H9 (cell line): ENCODE data around the gene SEL1L2. TPM values are rescaled to one million over a fixed set of nuclear protein-coding genes. Genes with fewer than 3 reads are reported as not detected.

Source experiments
- DNase-seq: peaks from one replicate; pipeline ENCODE4 v3.0.0-alpha.2; 2017
- H2AFZ ChIP-seq: one replicate; pipeline ENCODE4 v1.6.1; 2013; ENCODE audit warnings: mild to moderate bottlenecking, low read length, control low read depth, moderate library complexity
- H2AK5ac ChIP-seq: 2 replicates; pipeline ENCODE4 v1.6.1; 2013; ENCODE audit warnings: low read length, control low read depth, mixed read lengths; ENCODE audit not compliant: insufficient read length
- H2BK120ac ChIP-seq: one replicate; pipeline ENCODE4 v1.6.1; 2013; ENCODE audit warnings: low read depth, mild to moderate bottlenecking, low read length, control low read depth, inconsistent platforms; ENCODE audit not compliant: poor library complexity, severe bottlenecking
- H2BK12ac ChIP-seq: 2 replicates; pipeline ENCODE4 v1.6.1; 2013; ENCODE audit warnings: low read length, control low read depth, mixed read lengths, low read depth; ENCODE audit not compliant: insufficient read length
- H2BK15ac ChIP-seq: 2 replicates; pipeline ENCODE4 v1.6.1; 2013; ENCODE audit warnings: low read depth, low read length, control low read depth
- H2BK20ac ChIP-seq: one replicate; pipeline ENCODE4 v1.6.1; 2013; ENCODE audit warnings: low read depth, mild to moderate bottlenecking, low read length, control low read depth, inconsistent platforms; ENCODE audit not compliant: poor library complexity, severe bottlenecking
- H2BK5ac ChIP-seq: 2 replicates; pipeline ENCODE4 v1.6.1; 2013; ENCODE audit warnings: low read length, control low read depth, mixed read lengths; ENCODE audit not compliant: insufficient read length
- H3K14ac ChIP-seq: 2 replicates; pipeline ENCODE4 v1.6.1; 2013; ENCODE audit warnings: low read length, control low read depth; ENCODE audit not compliant: insufficient read depth
- H3K18ac ChIP-seq: 2 replicates; pipeline ENCODE4 v1.6.1; 2013; ENCODE audit warnings: low read depth, mild to moderate bottlenecking, mixed read lengths, low read length, control low read depth; ENCODE audit not compliant: insufficient read length
- H3K23ac ChIP-seq: 2 replicates; pipeline ENCODE4 v1.6.1; 2013; ENCODE audit warnings: low read length, control low read depth, mixed read lengths, low read depth; ENCODE audit not compliant: insufficient read length
- H3K23me2 ChIP-seq: 2 replicates; pipeline ENCODE4 v1.6.1; 2013; ENCODE audit warnings: low read depth, mild to moderate bottlenecking, mixed read lengths, low read length, control low read depth; ENCODE audit not compliant: insufficient read length, poor library complexity, severe bottlenecking
- H3K27ac ChIP-seq: 2 replicates; pipeline ENCODE4 v1.5.1; 2013; ENCODE audit warnings: low read length, control low read depth, mixed read lengths, low read depth; ENCODE audit not compliant: insufficient read length
- H3K27me3 ChIP-seq: 2 replicates; pipeline ENCODE4 v1.6.1; 2013; ENCODE audit warnings: low read length, control low read depth, inconsistent platforms; ENCODE audit not compliant: insufficient read depth
- H3K4ac ChIP-seq: 2 replicates; pipeline ENCODE4 v1.6.1; 2013; ENCODE audit warnings: low read depth, mild to moderate bottlenecking, control low read depth, inconsistent platforms, low read length, moderate library complexity
- H3K4me1 ChIP-seq: 2 replicates; pipeline ENCODE4 v1.6.1; 2013; ENCODE audit warnings: low read length, control low read depth, inconsistent platforms; ENCODE audit not compliant: insufficient read depth
- H3K4me2 ChIP-seq: 2 replicates; pipeline ENCODE4 v1.6.1; 2013; ENCODE audit warnings: low read length, control low read depth, mixed read lengths; ENCODE audit not compliant: insufficient read length, insufficient read depth
- H3K56ac ChIP-seq: 2 replicates; pipeline ENCODE4 v1.6.1; 2013; ENCODE audit warnings: low read depth, mild to moderate bottlenecking, mixed read lengths, low read length, control low read depth; ENCODE audit not compliant: insufficient read length
- H3K79me1 ChIP-seq: 2 replicates; pipeline ENCODE4 v1.6.1; 2013; ENCODE audit warnings: low read depth, mild to moderate bottlenecking, moderate library complexity, low read length, control low read depth, inconsistent platforms; ENCODE audit not compliant: insufficient read depth, poor library complexity, severe bottlenecking
- H3K79me2 ChIP-seq: 2 replicates; pipeline ENCODE4 v1.6.1; 2013; ENCODE audit warnings: low read length, control low read depth, inconsistent platforms; ENCODE audit not compliant: insufficient read depth
- H3K9ac ChIP-seq: 2 replicates; pipeline ENCODE4 v1.6.1; 2013; ENCODE audit warnings: low read length, control low read depth, mixed read lengths; ENCODE audit not compliant: insufficient read length; ENCODE audit errors: extremely low read depth
- H3K9me3 ChIP-seq: one replicate; pipeline ENCODE4 v1.6.1; 2013; ENCODE audit warnings: low read depth, low read length, inconsistent platforms; ENCODE audit not compliant: control insufficient read depth
- H3T11ph ChIP-seq: one replicate; pipeline ENCODE4 v1.6.1; 2013; ENCODE audit warnings: mild to moderate bottlenecking, low read length, control low read depth, inconsistent platforms
- H4K20me1 ChIP-seq: one replicate; pipeline ENCODE4 v1.6.1; 2013; ENCODE audit not compliant: control insufficient read depth, insufficient read length, insufficient read depth
- H4K5ac ChIP-seq: 2 replicates; pipeline ENCODE4 v1.6.1; 2013; ENCODE audit warnings: low read depth, mild to moderate bottlenecking, mixed read lengths, low read length, control low read depth; ENCODE audit not compliant: insufficient read length
- H4K8ac ChIP-seq: replicated peaks from 2 replicates; pipeline ENCODE4 v1.6.1; 2013; ENCODE audit warnings: low read length, control low read depth, mixed read lengths, low read depth; ENCODE audit not compliant: insufficient read length
- H4K91ac ChIP-seq: 2 replicates; pipeline ENCODE4 v1.6.1; 2013; ENCODE audit warnings: low read depth, mild to moderate bottlenecking, moderate library complexity, mixed read lengths, low read length, control low read depth; ENCODE audit not compliant: insufficient read length
- H3K27ac Mint-ChIP-seq, 3 experiments: 2 replicates in 2 of 3; 3 replicates in 1 of 3; pipeline ENCODE4 v1.8.0; 2020 to 2021; ENCODE audit warnings: mixed read lengths in 3 of 3, mild to moderate bottlenecking in 1 of 3, moderate library complexity in 1 of 3
- H3K27me3 Mint-ChIP-seq: 2 replicates; pipeline ENCODE4 v1.8.0; 2021; ENCODE audit warnings: low read depth, mild to moderate bottlenecking, moderate library complexity, mixed read lengths
- H3K36me3 Mint-ChIP-seq, 3 experiments: 2 replicates in 2 of 3; 3 replicates in 1 of 3; pipeline ENCODE4 v1.8.0; 2020 to 2021; ENCODE audit warnings: low read depth in 3 of 3, mixed read lengths in 3 of 3; ENCODE audit not compliant: insufficient read depth in 1 of 3
- H3K4me1 Mint-ChIP-seq, 2 experiments: 2 replicates each; pipeline ENCODE4 v1.8.0; 2020; ENCODE audit warnings: mixed read lengths in 2 of 2
- H3K4me3 Mint-ChIP-seq, 2 experiments: 2 replicates in 1 of 2; 3 replicates in 1 of 2; pipeline ENCODE4 v1.8.0; 2020 to 2021; ENCODE audit warnings: mild to moderate bottlenecking in 2 of 2, mixed read lengths in 2 of 2, moderate library complexity in 1 of 2
- H3K9me3 Mint-ChIP-seq, 2 experiments: 2 replicates in 1 of 2; 3 replicates in 1 of 2; pipeline ENCODE4 v1.8.0; 2020; ENCODE audit warnings: mild to moderate bottlenecking in 2 of 2, mixed read lengths in 2 of 2, moderate library complexity in 1 of 2
- CTCF ChIP-seq: fragments of 200-600 bp; sonication (generic); conservative IDR thresholded peaks from 3 replicates; pipeline ENCODE4 v1.8.0; 2021; ENCODE audit warnings: antibody characterized with exemption, mild to moderate bottlenecking
- WGBS: extraction: QIAGEN DNeasy Blood & Tissue Kit; methylation state at CpG from one replicate; pipeline ENCODE4 v1.1.7; 2013; ENCODE audit warnings: missing lambda C conversion rate, low lambda C conversion rate, mixed read lengths; ENCODE audit not compliant: insufficient read length; ENCODE audit errors: extremely low coverage; 5-methylcytosine and 5-hydroxymethylcytosine counted together
- total RNA-seq: library from RNA; stranded (reverse); gene quantifications from 2 replicates; pipeline ENCODE4 v1.2.1, GENCODE V29; 2021

SEL1L2 gene
- total RNA-seq, 1 experiment from 2014 or later = not detected

- Mint-ChIP-seq H3K4me3 (no peak overlapping the region), H3K9me3 (0 out of 5 replicates have a peak, but pooled peaks cover 0 to 4% of the 10 kb centered on the region in 2 experiments), H3K27ac (no peak overlapping the region), H3K36me3 (no peaks in the 10 kb centered on the region), H3K4me1 (no peaks in the 10 kb centered on the region; a peak in 1 of 4 replicates), H3K27me3 (no peaks in the 10 kb centered on the region)
- no peak overlapping the region for H3K18ac ChIP-seq
- no peak overlapping the region for H3T11ph ChIP-seq
- H3K79me2 ChIP-seq = no peaks in the 10 kb centered on the region
- no peak overlapping the region for H2BK15ac ChIP-seq
- H2BK12ac ChIP-seq = no peak overlapping the region
- H3K79me1 ChIP-seq = no peaks in the 10 kb centered on the region
- no peaks in the 10 kb centered on the region for H3K4me1 ChIP-seq
- no peak for TF ChIP-seq CTCF
- no peak overlapping the region for H4K8ac ChIP-seq
- H3K14ac ChIP-seq = no peak overlapping the region
- no peaks in the 10 kb centered on the region for H3K9me3 ChIP-seq
- H3K4ac ChIP-seq = no peak overlapping the region
- H2BK120ac ChIP-seq = no peak overlapping the region
- no peaks in the 10 kb centered on the region for H3K27me3 ChIP-seq
- no peak overlapping the region for H2AK5ac ChIP-seq
- no peak overlapping the region for H2BK20ac ChIP-seq
- no peak overlapping the region for H3K27ac ChIP-seq
- no peak overlapping the region for H3K9ac ChIP-seq
- H4K20me1 ChIP-seq = no peaks in the 10 kb centered on the region
- no peak overlapping the region for H2AFZ ChIP-seq
- H3K23me2 ChIP-seq = no peaks in the 10 kb centered on the region
- no peak overlapping the region for H3K56ac ChIP-seq
- H4K5ac ChIP-seq = no peak overlapping the region
- no CpG with 5 or more reads among the region's 3 CpGs for WGBS
- H4K91ac ChIP-seq = no peak overlapping the region
- H2BK5ac ChIP-seq = no peak overlapping the region
- no peak overlapping the region for H3K23ac ChIP-seq
- no peak for DNase-seq
- no peak overlapping the region for H3K4me2 ChIP-seq
Observed at GRCh38 chr20:13831476-13831875, 158.9 kb downstream of the SEL1L2 start.
